ENCODE measurements around the gene CMSS1.

The CMSS1 gene

DNA sequence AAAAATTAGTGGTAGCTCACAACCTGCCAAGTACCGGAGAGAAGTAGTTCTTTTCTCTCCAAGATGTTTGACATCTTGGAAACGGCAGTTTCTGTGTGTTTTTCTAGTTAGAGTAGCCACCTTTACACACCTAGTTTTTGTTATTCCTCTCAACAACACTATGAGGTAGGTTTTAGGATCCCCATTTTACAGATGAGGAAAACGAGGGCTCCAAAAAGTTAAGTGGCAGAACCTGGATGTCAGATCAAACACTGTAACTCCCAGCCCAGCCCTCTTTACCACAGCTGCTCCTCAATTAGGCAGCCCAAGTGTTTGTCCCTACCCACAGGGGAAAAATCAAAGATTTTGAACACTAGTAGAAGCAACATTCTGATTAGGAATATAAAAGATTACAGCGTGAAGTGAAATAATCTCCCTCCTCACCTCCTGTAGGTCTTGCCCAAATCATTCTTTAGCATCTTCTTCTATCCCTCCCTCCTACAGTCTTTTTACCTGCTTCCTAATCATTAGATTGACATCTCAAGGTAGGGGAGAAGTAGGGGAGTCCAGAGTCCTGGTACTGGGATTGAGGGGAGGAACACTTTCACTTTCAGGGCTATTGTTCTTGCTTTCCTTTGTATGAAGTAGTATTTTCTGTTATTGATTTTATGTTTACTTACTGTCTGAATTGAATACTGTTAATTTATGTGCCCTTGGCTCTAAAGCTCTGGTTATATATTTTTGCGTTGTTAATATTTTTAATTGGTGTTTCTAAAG is 142.6 kb downstream of the CMSS1 start:
- DNase-seq (ENCODE audit: low read depth) = no peak

DNA sequence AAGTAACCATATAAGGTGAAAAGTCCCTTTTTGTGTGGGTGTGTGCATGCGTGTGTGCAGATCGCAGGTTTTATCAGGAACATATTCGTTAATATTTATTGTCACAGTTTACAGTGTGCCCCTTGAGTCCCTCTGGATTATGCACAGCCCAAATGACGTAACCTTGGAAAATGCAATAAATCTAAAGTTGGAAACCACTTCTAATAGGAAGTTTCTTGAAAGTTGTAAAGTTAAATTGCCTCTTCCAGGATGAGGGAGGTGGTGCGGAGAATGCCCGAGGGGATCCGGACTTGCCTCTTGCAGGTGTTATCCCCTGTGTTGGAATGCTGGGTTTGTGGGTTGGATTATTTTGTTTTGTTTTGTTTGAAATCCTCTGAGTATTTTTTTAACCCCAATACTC is 143.3 kb downstream of the CMSS1 start:
- no peak for DNase-seq (ENCODE audit: low read depth)

DNA sequence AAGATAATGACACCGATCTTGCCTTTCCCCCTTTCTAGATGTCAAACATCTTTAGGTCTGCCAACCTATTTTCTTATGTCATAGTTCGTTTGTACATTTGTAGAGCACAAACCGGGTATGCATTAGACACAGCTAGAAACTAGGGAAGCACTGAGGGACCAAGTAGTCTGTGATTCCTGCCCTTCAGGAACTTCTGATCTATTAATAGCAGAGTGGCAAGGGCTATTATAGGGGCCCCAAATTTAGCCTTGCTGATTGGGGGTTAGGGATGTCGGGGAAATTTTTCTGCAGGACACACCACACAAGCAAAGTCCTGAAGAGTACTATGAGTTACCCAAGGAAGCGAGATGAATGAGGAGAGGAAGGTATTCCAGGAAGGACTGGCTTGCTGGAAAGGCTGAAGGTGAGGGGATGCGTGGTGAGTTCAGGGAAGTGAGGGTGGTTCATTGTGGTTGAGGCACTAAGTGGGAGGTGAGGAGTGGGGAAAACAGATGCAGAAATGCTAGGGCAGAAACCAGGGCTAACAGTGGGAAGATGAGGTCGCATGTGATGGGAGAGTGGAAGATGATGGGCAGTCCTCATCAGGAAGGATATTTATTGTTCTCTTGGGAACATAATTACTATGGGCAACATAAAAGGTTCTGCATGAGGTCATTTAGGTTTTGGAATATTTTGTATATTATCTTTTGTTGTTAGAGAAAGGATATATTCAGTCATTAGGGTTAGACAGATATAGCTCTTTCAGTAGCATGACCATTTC is 144.3 kb downstream of the CMSS1 start:
- no peak for DNase-seq (ENCODE audit: low read depth)

DNA sequence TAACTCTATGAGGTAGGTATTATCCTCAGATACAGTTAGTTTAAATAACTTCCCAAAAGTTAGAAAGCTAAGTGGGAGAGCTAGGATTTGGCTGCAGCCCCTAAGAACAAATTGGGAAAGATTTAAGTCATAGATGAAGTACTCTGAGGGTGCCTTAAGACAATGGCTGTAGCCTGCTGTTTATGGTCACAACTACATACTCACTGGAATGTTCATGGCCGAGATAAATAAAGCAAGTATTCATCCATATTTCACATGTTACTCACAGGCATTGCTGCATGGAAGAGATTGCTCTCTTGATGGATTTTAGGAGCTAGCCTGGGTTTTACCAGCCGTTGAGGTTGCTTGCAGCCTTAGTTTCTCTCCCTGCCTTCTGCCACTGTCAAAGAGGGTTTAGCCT is 145.0 kb downstream of the CMSS1 start:
- peak; percentile 96 for DNase-seq (ENCODE audit: low read depth)

DNA sequence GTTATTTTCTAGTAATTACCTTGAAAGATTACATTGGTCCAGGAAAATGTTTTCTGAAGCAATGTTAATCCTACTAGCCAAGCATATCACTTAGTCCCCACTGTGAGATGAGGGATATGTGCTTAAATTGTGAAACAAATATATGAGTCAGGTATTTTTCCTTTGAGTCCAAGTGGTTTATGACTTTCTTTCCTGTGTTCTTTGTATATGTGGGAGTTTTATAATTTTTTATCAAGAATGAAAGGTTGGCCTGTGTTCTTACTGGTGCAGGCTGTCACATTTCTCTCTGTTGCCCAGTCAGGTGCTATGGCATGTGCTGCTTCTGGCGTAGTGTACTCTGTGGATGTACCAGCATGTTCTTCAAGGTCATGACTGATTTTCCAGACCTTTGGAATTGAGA is 147.4 kb downstream of the CMSS1 start:
- peak; percentile 94 for DNase-seq (ENCODE audit: low read depth)

DNA sequence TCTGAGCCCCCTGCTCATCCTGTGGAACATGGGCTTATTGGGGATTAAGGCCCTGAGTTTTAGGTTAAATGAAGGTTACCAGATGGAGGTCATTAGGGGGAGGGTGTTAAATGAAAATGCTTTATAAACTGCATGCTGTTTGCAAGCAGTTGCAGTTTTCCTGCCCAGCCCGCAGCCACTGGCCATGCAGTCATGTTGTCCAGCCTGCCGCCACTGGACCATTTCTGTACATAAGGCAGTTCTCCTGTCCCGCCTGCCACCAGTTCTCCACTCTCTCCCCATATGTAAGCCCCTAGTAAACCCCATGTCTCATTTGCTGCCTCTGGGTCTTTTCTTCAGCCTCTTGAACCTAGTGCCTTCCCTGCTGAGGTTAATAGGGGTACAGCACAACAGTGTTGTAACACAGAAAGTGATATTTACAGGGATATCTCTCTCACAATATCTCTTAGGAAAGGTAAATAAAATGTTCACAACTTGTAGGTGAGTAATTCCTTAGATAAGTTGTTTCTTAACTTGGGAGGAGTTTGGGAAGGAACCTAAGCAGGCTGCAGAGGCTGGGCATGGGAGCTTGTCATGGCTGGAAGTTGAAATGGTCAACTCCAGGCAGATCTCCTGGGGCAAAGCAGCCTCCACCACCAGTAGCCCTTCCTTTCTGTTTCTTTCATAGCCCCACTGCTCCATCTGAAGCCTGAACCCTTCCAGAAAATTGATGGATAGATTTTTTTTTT is 148.2 kb downstream of the CMSS1 start:
- peak; percentile 62 for DNase-seq (ENCODE audit: low read depth)

DNA sequence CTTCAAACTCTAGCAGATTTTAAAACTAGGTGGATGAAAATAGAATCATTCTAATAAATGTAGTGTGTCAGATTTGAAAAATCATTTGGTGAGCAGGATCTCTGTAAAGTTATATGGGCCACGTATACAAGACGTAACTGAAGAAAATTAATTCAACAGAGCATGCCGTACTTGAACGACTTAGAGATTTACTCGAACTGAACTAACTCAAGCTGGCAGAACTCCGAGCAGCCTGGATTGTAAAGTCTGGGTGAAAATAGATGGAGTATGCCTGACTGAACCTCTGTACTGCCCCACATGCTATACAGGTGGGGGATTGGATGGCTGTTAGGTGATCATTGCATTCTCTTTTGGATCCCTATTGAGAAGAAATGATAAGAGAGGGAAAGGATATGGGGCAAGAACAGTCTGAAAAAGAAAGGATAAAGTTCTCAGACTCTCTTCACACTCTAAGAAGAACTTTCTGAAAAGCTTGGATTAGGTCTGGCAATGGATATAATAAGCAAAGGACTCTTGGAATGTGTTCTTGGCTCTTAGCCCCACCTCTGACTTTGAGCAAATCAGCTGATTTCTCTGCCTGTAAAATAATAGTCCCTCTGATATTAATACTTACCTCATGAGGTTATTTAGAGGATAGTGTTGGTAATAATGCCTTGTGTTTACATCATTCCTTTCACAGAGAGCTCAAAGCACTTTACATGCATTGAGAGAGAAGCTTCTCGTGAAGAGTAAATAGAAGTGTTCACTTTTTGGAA is 149.2 kb downstream of the CMSS1 start:
- DNase-seq (ENCODE audit: low read depth) = peak; percentile 75

DNA sequence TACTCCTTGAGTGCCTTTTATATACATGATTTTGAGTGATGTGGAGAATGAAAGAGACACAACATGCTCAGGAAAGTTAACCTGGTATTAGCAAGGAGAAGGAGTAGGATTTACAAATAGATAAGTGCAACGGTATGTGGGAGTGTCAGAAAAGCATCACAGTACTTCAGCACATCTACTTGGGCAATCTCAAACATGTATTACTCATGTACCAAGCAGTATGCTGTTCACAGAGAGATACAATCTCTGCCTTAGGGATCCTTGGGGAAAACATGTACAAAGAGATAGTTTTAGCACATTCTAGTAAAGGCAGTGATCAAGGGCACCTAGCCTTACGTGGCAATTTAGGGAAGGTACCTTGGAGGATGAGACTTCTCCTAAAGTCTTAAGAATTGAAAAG is 150.1 kb downstream of the CMSS1 start:
- DNase-seq (ENCODE audit: low read depth) = peak; percentile 98

DNA sequence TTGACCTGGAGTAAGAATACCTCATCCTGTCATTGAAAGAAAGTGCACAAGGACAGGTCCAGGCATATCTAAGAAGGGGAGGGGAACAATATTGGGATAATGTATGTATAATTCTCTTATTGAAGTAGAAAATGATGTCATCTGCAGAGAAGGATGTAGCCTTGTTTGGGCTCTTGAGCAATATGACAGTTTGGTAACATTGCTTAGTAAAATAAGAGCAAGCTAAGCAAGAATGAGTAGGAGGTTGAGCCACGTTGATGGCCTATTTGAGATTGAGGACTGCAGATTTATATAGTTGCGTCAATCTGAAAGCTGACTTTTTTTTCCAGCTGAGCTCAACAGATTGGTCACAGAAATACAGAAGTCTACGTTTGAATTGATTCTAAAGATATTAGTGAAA is 151.5 kb downstream of the CMSS1 start:
- DNase-seq (ENCODE audit: low read depth) = peak; percentile 88

DNA sequence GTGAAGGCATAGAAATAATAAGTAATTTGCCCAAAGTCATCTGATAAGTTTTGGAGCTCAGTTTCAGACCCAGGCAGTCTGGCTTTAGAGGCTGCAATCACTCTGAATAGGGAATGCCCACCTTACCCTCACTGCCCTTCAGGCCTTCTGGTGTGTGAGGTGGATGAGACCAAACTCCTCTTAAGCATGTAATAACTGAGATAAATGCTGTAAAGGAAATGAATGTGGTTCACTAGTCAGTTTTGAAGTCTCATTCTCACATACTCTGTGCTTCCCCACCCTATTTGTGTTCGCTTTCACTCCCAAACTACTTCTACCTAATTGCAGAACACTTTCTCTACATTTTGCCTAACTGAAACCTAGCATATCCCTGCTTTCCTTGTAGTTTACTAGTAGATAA is 152.5 kb downstream of the CMSS1 start:
- no peak for DNase-seq (ENCODE audit: low read depth)

DNA sequence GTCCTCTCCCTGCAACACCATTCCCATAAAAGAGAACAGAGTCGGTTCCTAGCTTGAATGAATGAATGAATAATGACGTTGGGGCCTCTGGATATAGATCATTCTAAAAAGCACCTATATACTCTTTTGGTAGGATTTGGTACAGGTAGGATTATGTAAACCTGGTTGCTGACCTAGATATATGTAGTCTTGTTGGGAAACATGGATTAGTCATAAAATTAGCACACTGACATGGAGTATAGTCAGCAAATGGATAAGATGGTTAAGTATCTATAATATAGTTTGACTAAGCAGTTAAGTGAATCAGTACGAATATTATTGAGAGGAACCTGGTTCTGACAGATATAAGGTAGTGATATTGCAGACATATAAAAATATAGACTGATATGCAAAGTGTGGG is 154.1 kb downstream of the CMSS1 start:
- no peak for DNase-seq (ENCODE audit: low read depth)

DNA sequence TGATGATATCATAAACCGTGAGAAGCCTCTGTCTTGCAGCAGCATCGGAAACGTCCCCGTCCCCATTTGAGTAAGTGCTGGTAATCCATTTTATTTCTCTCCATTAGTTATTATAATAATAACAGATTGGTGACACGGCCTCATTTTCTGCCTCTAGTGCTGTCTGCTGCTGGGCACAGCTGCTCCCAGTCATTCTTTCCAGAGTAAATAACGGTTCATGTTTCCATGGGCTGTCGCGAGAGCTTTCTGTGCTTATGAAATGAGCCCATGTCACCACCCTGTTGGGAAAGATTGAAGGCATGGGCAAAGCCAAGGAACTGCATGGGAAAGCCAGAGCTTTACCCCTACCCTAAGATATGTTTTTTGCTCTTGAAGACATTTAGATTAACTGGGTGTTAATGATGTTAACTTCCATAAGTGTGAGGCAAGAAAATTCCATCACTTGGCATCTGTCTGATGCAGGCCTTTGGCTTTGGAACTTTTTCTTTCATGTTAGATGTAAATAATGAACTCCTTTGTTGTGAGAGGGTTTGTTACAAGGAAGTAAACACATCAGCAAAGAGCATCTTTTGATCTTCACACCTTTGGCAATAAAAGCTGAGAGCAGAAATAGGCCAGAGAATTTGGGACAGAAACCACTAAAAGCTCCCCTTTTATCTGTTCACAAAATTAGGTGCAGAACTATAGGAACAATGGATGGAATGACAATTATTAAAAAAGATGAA is 154.9 kb downstream of the CMSS1 start:
- no peak for DNase-seq (ENCODE audit: low read depth)

DNA sequence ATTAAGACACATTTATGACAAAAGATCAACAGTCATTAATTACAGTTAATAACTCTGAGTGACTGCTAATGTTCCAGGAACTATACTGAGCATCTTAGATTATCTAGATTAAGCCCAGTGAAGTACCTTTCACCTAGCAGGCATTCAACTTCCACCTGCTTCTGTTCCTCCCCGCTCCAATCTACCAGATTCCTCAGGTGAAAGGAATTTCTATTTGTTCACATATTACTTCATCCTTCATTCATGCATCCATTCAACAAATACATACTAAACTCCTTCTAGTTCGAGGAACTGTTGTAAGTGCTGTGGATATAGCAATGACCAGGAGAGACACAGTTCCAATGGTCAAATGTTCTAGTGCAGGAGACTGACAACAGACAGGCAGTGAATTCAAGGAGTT is 157.3 kb downstream of the CMSS1 start:
- DNase-seq (ENCODE audit: low read depth) = no peak

DNA sequence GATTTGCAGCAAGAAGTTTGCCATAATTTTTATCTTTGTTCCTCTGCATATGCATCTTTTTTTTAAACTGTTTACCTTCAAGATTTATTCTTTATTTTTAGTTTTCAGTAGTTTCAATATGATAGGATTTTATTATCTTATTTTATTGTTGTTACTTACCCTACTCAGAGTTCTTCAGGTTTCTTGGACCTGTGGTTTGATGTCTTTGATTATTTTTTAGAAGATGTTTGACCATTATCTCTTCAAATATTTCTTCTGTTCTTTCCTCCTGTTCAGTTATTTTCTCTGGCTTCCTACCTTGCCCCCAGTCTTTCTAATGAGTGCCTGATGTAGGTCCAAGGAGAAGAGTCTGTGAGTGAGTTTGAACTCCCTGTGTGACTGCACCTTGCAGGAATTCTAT is 158.9 kb downstream of the CMSS1 start:
- DNase-seq (ENCODE audit: low read depth) = no peak

DNA sequence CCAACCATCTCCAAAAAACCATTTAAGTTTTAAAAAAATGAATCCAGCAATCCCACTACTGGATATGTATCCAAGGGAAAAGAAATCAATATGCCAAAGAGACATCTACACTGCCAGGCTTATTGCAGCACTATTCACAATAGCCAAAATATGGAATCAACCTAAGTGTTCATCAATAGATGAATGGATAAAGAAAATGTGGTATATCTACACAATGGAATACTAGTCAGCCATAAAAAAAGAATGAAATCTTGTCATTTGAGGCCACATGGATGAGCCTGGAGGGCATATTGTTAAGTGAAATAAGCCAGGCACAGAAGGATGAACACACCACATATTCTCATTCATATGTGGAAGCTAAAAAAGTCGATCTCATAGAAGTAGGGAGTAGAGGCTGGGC is 160.6 kb downstream of the CMSS1 start:
- no peak for DNase-seq (ENCODE audit: low read depth)

DNA sequence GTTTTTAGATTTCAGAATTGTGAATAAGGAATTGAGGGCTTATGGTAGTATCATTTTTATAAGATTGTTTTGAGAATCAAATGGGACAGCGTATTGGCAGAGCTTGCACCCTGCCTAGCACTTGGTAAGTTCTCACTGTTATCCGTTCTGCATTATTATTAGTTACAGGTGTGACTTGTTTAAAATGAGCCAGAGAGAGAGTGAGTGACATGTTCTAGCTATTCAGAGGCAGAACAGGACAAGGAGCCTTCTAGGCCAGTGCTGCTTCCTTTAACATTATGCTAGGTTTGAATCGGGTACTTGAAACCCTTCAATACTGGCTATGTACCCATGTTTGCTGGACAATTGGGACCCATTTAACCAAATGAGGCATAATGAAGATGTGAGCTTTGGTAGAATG is 162.9 kb downstream of the CMSS1 start:
- no peak for DNase-seq (ENCODE audit: low read depth)

DNA sequence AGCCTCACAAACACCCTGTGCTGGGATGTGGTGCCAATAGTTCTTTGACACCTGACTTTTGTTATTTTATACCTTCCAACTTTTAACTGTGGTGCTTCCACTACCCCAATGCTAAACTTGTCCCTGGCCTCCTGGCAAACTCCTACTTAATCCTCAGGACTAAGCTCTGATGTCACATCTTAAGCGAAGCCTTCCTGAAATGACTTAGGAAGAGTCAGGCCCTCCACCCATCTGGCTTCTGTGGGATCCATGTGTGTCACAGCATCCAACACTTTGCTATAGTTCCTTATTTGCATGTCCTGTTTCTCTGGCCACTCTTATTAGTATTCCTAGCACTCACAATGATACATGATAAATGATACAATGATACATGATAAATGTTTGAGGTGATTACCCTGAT is 163.5 kb downstream of the CMSS1 start:
- no peak for DNase-seq (ENCODE audit: low read depth)

DNA sequence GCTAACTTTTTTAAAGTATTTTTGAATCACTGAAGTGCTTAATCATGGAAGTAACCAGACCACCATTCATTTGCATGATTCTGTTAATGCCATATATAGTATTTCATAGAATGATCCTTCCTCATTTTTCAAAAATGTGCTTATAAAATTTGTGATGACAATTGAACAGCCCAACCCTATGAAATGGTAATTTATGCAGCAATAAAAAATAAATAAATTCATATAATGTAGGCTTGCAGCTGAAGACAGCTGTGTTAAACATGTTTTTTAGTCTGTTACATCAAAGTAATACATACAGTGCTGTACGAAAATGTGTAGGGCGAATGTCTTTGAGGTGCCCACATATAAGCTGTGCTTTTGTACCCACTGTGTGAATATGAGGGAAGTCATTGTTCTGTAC is 165.0 kb downstream of the CMSS1 start:
- no peak for DNase-seq (ENCODE audit: low read depth)

DNA sequence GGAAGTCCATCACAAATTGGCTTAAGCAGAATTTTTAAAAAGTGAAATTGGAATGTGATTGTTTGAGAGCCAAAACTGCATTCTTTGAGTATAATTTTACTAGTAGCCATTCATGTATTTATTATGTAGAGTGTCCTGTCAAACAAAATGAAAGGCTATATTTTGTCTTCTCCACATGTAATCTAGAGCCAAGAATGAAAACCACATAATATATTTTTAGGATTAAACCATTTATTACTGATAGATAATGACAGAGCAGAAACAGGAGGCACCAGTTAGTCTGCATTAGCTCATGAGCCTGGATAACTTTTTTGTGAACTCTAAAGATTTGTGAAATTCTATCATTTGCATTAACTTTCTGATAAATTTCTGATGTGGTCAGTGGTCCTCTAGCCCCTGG is 166.5 kb downstream of the CMSS1 start:
- no peak for DNase-seq (ENCODE audit: low read depth)

DNA sequence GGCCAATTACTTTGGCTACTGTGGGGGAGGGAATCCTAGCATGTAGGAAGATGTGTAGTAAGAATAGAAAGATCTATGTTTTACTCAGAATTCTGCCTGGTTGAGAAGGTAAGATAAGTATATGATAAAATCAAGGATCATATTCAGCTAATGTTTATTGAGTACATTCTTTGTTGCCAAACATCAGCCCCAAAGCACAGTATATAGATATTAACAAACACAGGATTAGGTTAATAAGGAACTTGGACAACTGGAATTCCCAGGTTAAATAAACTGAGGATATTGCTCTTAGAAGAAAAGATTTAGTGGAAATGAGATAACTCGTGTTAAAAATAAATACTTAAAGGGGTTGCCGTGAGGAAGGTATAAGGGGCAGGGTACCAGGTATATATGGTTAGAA is 167.0 kb downstream of the CMSS1 start:
- DNase-seq (ENCODE audit: low read depth) = no peak

DNA sequence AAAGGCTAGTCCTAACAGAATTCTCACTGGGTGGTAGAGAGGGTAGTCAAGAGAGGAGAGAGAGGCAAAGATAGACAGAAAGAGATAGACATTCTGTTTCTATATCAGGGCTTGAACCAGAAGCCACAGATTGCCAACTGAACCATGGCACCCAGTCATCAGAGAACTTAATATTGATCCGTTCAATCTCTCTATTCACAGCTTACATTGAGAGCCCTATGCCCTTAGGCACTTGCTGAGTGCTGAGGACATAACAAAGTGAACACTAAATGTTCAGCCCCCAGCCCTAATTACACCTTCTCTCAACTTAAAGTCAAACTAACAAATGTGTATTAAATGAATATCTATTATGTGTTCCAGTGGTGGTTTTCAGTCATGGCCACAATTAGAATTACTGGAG is 172.5 kb downstream of the CMSS1 start:
- DNase-seq (ENCODE audit: low read depth) = no peak

DNA sequence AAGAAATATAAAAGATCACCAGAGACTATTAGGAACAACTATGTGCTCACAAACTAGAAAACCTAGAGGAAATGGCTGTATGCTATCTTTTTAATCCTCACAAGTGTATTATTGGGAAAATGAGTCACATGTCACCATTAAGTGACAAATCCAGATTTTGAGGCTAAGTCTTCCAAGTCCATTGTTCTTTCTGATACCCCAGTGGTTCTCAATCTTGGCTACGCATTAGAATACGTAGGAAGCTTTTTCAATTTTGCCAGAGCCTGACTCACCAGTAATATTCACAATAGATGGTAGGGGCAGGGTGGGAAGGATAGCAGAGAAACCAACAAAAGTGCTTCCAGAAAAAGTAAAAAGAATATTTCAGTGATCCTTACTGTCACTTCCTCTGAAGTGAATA is 179.6 kb downstream of the CMSS1 start:
- no peak for DNase-seq (ENCODE audit: low read depth)

All from amniotic epithelial cell (primary cell).